Activated CD8-positive, alpha-beta T cell treated with anti-CD3 and anti-CD28 coated beads for 36 hours (primary cell): ENCODE results near the gene ZIC2. TPM values are rescaled to one million over a fixed set of nuclear protein-coding genes. Genes with fewer than 3 reads are reported as not detected.

Experiments used
- ATAC-seq: fragments of 200-7000 bp; cut with Tn5 transposase; one replicate; pipeline ENCODE4 v1.10.0; 2021; ENCODE audit warnings: mild to moderate bottlenecking, moderate library complexity
- CTCF ChIA-PET: fragments of 350-600 bp; sonication (Branson Sonifier 250); formaldehyde crosslinking; loops from one replicate; lab custom pipeline; 2021; ENCODE audit warnings: antibody characterized with exemption; lab: Charles Lee
- POLR2A ChIA-PET: fragments of 350-600 bp; sonication (Branson Sonifier 250); formaldehyde crosslinking; loops from one replicate; lab custom pipeline; 2021; ENCODE audit warnings: antibody characterized with exemption; lab: Charles Lee
- DNase-seq: peaks from one replicate; pipeline ENCODE4 v3.0.0-alpha.2; 2020
- H3K27ac Mint-ChIP-seq: one replicate; pipeline ENCODE4 v1.8.0; 2021; ENCODE audit warnings: mild to moderate bottlenecking, mixed read lengths
- H3K27me3 Mint-ChIP-seq: one replicate; pipeline ENCODE4 v1.8.0; 2021; ENCODE audit warnings: mixed read lengths
- H3K36me3 Mint-ChIP-seq: one replicate; pipeline ENCODE4 v1.8.0; 2021; ENCODE audit warnings: low read depth, mixed read lengths
- H3K4me1 Mint-ChIP-seq: one replicate; pipeline ENCODE4 v1.8.0; 2021; ENCODE audit warnings: low read depth, mixed read lengths
- H3K4me3 Mint-ChIP-seq: one replicate; pipeline ENCODE4 v1.8.0; 2021; ENCODE audit warnings: mild to moderate bottlenecking, moderate library complexity, mixed read lengths
- H3K9me3 Mint-ChIP-seq: one replicate; pipeline ENCODE4 v1.8.0; 2021; ENCODE audit warnings: mixed read lengths
- CTCF ChIP-seq: fragments of 200-600 bp; IDR thresholded peaks from one replicate; pipeline ENCODE4 v1.8.0; 2022; ENCODE audit warnings: antibody characterized with exemption, mild to moderate bottlenecking
- intact Hi-C: fragments of 100-400 bp; cut with micrococcal nuclease; formaldehyde crosslinking; loops from one replicate; pipeline ENCODE4 v1.10.0; 2022
- total RNA-seq, 2 experiments: library from RNA; stranded (reverse); gene quantifications; one replicate each; pipeline ENCODE4 v1.2.3, GENCODE V29; 2021

The ZIC2 gene
- total RNA-seq, 2 experiments from 2014 or later: not detected

DNA sequence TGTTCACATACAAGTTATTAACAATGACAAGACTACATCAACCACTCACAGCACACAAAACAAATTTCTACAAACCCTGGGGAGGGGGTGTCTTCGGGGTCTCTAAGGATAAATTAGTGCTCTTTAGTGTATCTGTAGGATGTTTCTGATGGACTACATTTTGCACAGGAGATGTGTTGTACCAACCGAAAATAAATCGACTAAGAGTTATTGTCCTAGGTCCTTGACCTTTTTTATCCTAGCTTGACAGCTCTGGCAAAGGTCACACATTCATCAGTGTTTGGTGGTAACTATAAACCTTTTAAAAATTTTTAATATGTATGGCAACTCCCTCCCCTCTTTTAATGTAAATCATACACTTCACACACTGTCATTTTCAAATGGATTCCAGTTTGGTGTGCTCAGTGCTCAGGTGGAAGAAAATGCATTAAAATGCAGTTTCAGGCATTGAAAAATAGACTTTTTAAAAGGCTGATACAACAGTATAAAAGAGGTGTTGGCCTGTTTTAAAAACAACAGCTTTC is 17.7 kb upstream of the ZIC2 start:
- no peak for ATAC-seq
- DNase-seq: no peak
- intact Hi-C loops: no loop called here
- Mint-ChIP-seq H3K9me3 (no peaks in the 10 kb centered on the region), H3K27me3 (peaks cover 67% of the 10 kb centered on the region), H3K4me1 (peaks cover 10% of the 10 kb centered on the region), H3K36me3 (peaks cover 2% of the 10 kb centered on the region), H3K27ac (no peak overlapping the region), H3K4me3 (no peak overlapping the region)
- no peak for TF ChIP-seq CTCF
- CTCF ChIA-PET: no interaction called here
- POLR2A ChIA-PET: interaction anchor here (1.1 kb wide), 1 partner anchor 13 kb away, joined by 3 read pairs; no protein-coding TSS in a partner anchor

DNA sequence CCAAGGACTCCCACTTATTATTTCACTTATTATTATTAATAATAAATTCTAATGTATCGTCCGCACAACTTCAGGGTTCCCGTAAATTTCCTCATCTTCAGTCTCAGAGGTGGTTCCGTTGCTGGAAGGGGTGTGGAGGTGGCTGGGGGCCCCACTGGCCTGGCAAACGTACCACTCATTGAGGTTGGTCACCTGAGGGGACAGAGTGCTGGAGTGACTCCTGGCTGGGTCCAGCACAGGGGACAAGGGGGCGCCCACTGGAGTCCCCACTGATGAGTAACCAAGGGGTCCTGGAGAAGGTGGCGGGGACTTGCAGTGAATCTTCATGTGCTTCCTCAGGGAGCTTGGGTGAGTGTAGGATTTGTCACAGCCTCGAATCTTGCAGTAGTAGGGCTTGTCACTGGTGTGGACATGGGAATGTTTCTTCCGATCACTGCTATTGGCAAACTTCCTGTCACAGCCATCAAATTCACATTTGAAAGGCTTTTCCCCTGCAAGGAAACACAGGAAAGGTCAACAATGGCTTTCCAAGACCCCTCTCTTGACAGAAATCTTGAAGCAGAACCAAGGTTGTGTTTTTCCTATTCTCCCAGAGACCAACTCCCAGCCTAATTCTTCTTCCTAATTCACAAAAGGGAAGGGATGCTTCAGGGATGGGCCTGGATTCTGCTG is 16.1 kb upstream of the ZIC2 start:
- TF ChIP-seq CTCF: no peak
- Mint-ChIP-seq H3K9me3 (no peaks in the 10 kb centered on the region), H3K4me1 (peaks cover 16% of the 10 kb centered on the region), H3K27ac (no peak overlapping the region), H3K27me3 (peaks cover 65% of the 10 kb centered on the region), H3K4me3 (no peak overlapping the region), H3K36me3 (peaks cover 6% of the 10 kb centered on the region)
- CTCF ChIA-PET: no interaction called here
- intact Hi-C loops: no loop called here
- DNase-seq (no peak), ATAC-seq (no peak)
- POLR2A ChIA-PET: interaction anchor here (0.7 kb wide), 1 partner anchor 62 kb away, joined by 3 read pairs; no protein-coding TSS in a partner anchor

- peaks cover 58% of the 10 kb centered on the region for H3K27me3 Mint-ChIP-seq
- intact Hi-C loops: no loop called here
- H3K36me3 Mint-ChIP-seq: peaks cover 6% of the 10 kb centered on the region
- no peak for DNase-seq
- CTCF ChIA-PET: interaction anchor here (0.9 to 1.5 kb wide), 3 partner anchors 10 to 30 kb away, joined by 3 read pairs; no protein-coding TSS in a partner anchor
- TF ChIP-seq CTCF: no peak
- ATAC-seq: no peak
- peaks cover 16% of the 10 kb centered on the region for H3K4me1 Mint-ChIP-seq
- POLR2A ChIA-PET: interaction anchor here (0.7 to 1.4 kb wide), 2 partner anchors 8 to 63 kb away, joined by 3 to 5 read pairs; no protein-coding TSS in a partner anchor
- no peaks in the 10 kb centered on the region for H3K9me3 Mint-ChIP-seq
- no peak overlapping the region for H3K4me3 Mint-ChIP-seq
- H3K27ac Mint-ChIP-seq: no peak overlapping the region
Measured at GRCh38 chr13:99966064-99966805, 15.3 kb upstream of the ZIC2 start.

- ChIA-PET POLR2A (interaction anchor here (1.4 kb wide), 1 partner anchor 10 kb away, joined by 5 read pairs; no protein-coding TSS in a partner anchor), CTCF (interaction anchor here (0.9 to 1.5 kb wide), 3 partner anchors 12 to 29 kb away, joined by 3 read pairs; no protein-coding TSS in a partner anchor)
- H3K27ac Mint-ChIP-seq: no peak overlapping the region
- H3K27me3 Mint-ChIP-seq: peaks cover 58% of the 10 kb centered on the region
- ATAC-seq: no peak
- no peak for TF ChIP-seq CTCF
- peaks cover 4% of the 10 kb centered on the region for H3K9me3 Mint-ChIP-seq
- intact Hi-C loops: no loop called here
- peaks cover 19% of the 10 kb centered on the region for H3K4me1 Mint-ChIP-seq
- H3K4me3 Mint-ChIP-seq: no peak overlapping the region
- no peak for DNase-seq
- H3K36me3 Mint-ChIP-seq: peaks cover 6% of the 10 kb centered on the region
Measured at GRCh38 chr13:99967498-99967868, 14.1 kb upstream of the ZIC2 start.
